IMR-90 (cell line): Measurements from ENCODE around the gene INTS15. TPM values are rescaled to one million over a fixed set of nuclear protein-coding genes. Genes with fewer than 3 reads are reported as not detected.

Experiments
- ATAC-seq: fragments of 200-7000 bp; cut with Tn5 transposase; 2 replicates; pipeline ENCODE4 v1.9.1; 2020; ENCODE audit warnings: low read depth, mild to moderate bottlenecking, moderate library complexity
- BruUV-seq: library from RNA; stranded (reverse); fragments of 400-500 nt; replicated peaks from 2 replicates; lab custom pipeline; 2021; lab: Mats Ljungman, UMichigan
- CTCF ChIA-PET: fragments of 300-600 bp; formaldehyde crosslinking; extraction: SDS; loops from one replicate; lab custom pipeline; 2021; ENCODE audit warnings: antibody characterized with exemption; lab: Yijun Ruan, JAX
- POLR2A ChIA-PET: fragments of 300-600 bp; sonication (Branson Sonifier 250); formaldehyde crosslinking; loops from one replicate; lab custom pipeline; 2022; ENCODE audit warnings: antibody characterized with exemption; ENCODE audit not compliant: unreplicated experiment; lab: Charles Lee
- DNase-seq: peaks from one replicate; pipeline ENCODE4 v3.0.0; 2013
- H2AFZ ChIP-seq: replicated peaks from 2 replicates; pipeline ENCODE3; 2013; ENCODE audit warnings: low read length, mild to moderate bottlenecking; ENCODE audit not compliant: poor library complexity
- H2AK5ac ChIP-seq: 2 replicates; pipeline ENCODE4 v1.6.1; 2013; ENCODE audit warnings: low read depth, low read length, inconsistent platforms
- H2AK9ac ChIP-seq: replicated peaks from 2 replicates; pipeline ENCODE3; 2013; ENCODE audit warnings: mild to moderate bottlenecking, low read depth, low read length, moderate library complexity; ENCODE audit not compliant: poor library complexity
- H2BK120ac ChIP-seq: 2 replicates; pipeline ENCODE4 v1.6.1; 2013; ENCODE audit warnings: low read depth, low read length, inconsistent platforms
- H2BK15ac ChIP-seq: 3 replicates; pipeline ENCODE4 v1.6.1; 2013; ENCODE audit warnings: low read depth, low read length, inconsistent platforms
- H2BK20ac ChIP-seq: 2 replicates; pipeline ENCODE4 v1.6.1; 2013; ENCODE audit warnings: low read depth, mild to moderate bottlenecking, inconsistent platforms, low read length, moderate library complexity
- H2BK5ac ChIP-seq: 2 replicates; pipeline ENCODE4 v1.6.1; 2013; ENCODE audit warnings: mild to moderate bottlenecking, low read depth, low read length, inconsistent platforms; ENCODE audit not compliant: poor library complexity, severe bottlenecking
- H3K14ac ChIP-seq: replicated peaks from 2 replicates; pipeline ENCODE4 v1.6.1; 2013; ENCODE audit warnings: low read depth, low read length, inconsistent platforms
- H3K18ac ChIP-seq: 2 replicates; pipeline ENCODE4 v1.6.1; 2013; ENCODE audit warnings: low read depth, low read length, control low read depth
- H3K23ac ChIP-seq: 2 replicates; pipeline ENCODE4 v1.6.1; 2013; ENCODE audit warnings: low read depth, low read length, inconsistent platforms
- H3K27ac ChIP-seq: 2 replicates; pipeline ENCODE4 v1.5.1; 2013; ENCODE audit warnings: mild to moderate bottlenecking, control low read depth, low read length; ENCODE audit not compliant: insufficient read depth
- H3K27me3 ChIP-seq: 2 replicates; pipeline ENCODE4 v1.6.1; 2013; ENCODE audit warnings: low read length; ENCODE audit not compliant: control insufficient read depth, insufficient read depth
- H3K36me3 ChIP-seq: 2 replicates; pipeline ENCODE4 v1.6.1; 2013; ENCODE audit warnings: low read length, mixed read lengths; ENCODE audit not compliant: control insufficient read depth, insufficient read depth
- H3K4ac ChIP-seq: 2 replicates; pipeline ENCODE4 v1.6.1; 2013; ENCODE audit warnings: low read depth, low read length, inconsistent platforms
- H3K4me1 ChIP-seq: 2 replicates; pipeline ENCODE4 v1.6.1; 2013; ENCODE audit warnings: low read length, mixed read lengths; ENCODE audit not compliant: control insufficient read depth, insufficient read depth
- H3K4me2 ChIP-seq: 2 replicates; pipeline ENCODE4 v1.6.1; 2013; ENCODE audit warnings: low read depth, mild to moderate bottlenecking, control low read depth, low read length, moderate library complexity
- H3K4me3 ChIP-seq: 2 replicates; pipeline ENCODE4 v1.5.1; 2013; ENCODE audit warnings: low read depth, mild to moderate bottlenecking, control low read depth, low read length, moderate library complexity; ENCODE audit not compliant: insufficient read depth
- H3K56ac ChIP-seq: 2 replicates; pipeline ENCODE4 v1.6.1; 2013; ENCODE audit warnings: low read length, inconsistent platforms; ENCODE audit not compliant: insufficient read depth; ENCODE audit errors: extremely low read depth
- H3K79me1 ChIP-seq, 2 experiments: 2 replicates each; pipeline ENCODE4 v1.6.1; 2013; ENCODE audit warnings: low read length in 2 of 2, inconsistent platforms in 1 of 2, low read depth in 1 of 2
- H3K9ac ChIP-seq: 2 replicates; pipeline ENCODE4 v1.6.1; 2013; ENCODE audit warnings: low read depth, low read length, control low read depth
- H3K9me1 ChIP-seq: 2 replicates; pipeline ENCODE4 v1.6.1; 2013; ENCODE audit warnings: low read length, inconsistent platforms; ENCODE audit not compliant: insufficient read depth
- H3K9me3 ChIP-seq: 2 replicates; pipeline ENCODE4 v1.6.1; 2013; ENCODE audit warnings: low read length; ENCODE audit not compliant: control insufficient read depth, insufficient read depth
- H4K20me1 ChIP-seq: 2 replicates; pipeline ENCODE4 v1.6.1; 2013; ENCODE audit warnings: low read length, inconsistent platforms; ENCODE audit not compliant: insufficient read depth
- H4K5ac ChIP-seq: 2 replicates; pipeline ENCODE4 v1.6.1; 2013; ENCODE audit warnings: mild to moderate bottlenecking, low read depth, low read length, control low read depth
- H4K8ac ChIP-seq, 2 experiments: 2 replicates each; pipeline ENCODE4 v1.6.1; 2013; ENCODE audit warnings: low read depth in 2 of 2, low read length in 2 of 2, control low read depth in 1 of 2, inconsistent platforms in 1 of 2
- H4K91ac ChIP-seq: 2 replicates; pipeline ENCODE4 v1.6.1; 2013; ENCODE audit warnings: low read depth, low read length, inconsistent platforms; ENCODE audit not compliant: insufficient read depth
- CHD1 ChIP-seq: IDR thresholded peaks from 2 replicates; pipeline ENCODE4 v1.6.1; 2012; ENCODE audit warnings: low read depth, low read length, improper control_type of control experiment
- FOS ChIP-seq: fragments of 150-350 bp; IDR thresholded peaks from 2 replicates; pipeline ENCODE4 v1.6.1; 2016; ENCODE audit warnings: low read depth, low read length
- WGBS, 2 experiments: methylation state at CpG; one replicate each; pipeline versions ENCODE4 v1.1.5 to v1.1.7; 2013; ENCODE audit warnings: missing lambda C conversion rate in 2 of 2; ENCODE audit not compliant: insufficient read length in 1 of 2; ENCODE audit errors: extremely low coverage in 2 of 2; 5-methylcytosine and 5-hydroxymethylcytosine counted together
- dilution Hi-C: fragments of 300-500 bp; cut with HindIII; formaldehyde crosslinking; loops from one replicate; pipeline ENCODE4 v1.14.3; 2018; ENCODE audit warnings: low sequenced_read_pairs; ENCODE audit not compliant: unreplicated experiment
- in situ Hi-C: fragments of 300-500 bp; cut with MboI; formaldehyde crosslinking; loops from 3 replicates; pipeline ENCODE4 v1.14.3; 2019; ENCODE audit warnings: low sequenced_read_pairs, inconsistent platforms, mixed read lengths
- intact Hi-C: fragments of 100-400 bp; cut with micrococcal nuclease; formaldehyde crosslinking; loops from 2 replicates; pipeline ENCODE4 v1.10.0; 2022
- polyA plus RNA-seq, 3 experiments: library from polyadenylated mRNA; depleted of rRNA; stranded (reverse); fragments of >200 nt; gene quantifications; 2 replicates each; pipeline ENCODE4 v1.2.3, GENCODE V29; 2012; ENCODE audit warnings: low replicate concordance in 1 of 3
- total RNA-seq: library from RNA; depleted of rRNA; stranded (reverse); fragments of >200 nt; gene quantifications from 2 replicates; pipeline ENCODE4 v1.2.3, GENCODE V29; 2012

The INTS15 gene
- total and polyA plus RNA-seq, 2 of the 4 experiments (the other 2 are of a cell fraction): 7.0 to 20.8 TPM

GRCh38 chr7:6588566-6588965, 1.3 kb upstream of the INTS15 start:
- Histone ChIP-seq H3K4ac (no peak overlapping the region), H3K4me1 (peaks cover 3% of the 10 kb centered on the region; the same call in 1 of the 2 replicates), H3K18ac (no peak overlapping the region), H3K9me1 (no peaks in the 10 kb centered on the region; the same call in 1 of the 2 replicates), H2BK120ac (no peak overlapping the region), H3K9ac (no peak overlapping the region), H4K8ac (no peak overlapping the region), H3K36me3 (peaks cover 26% of the 10 kb centered on the region), H4K91ac (no peak overlapping the region), H2AK9ac (no peak overlapping the region), H3K27ac (no peak overlapping the region), H3K27me3 (no peaks in the 10 kb centered on the region), H2BK15ac (no peak overlapping the region), H2BK5ac (no peak overlapping the region), H3K4me3 (no peak overlapping the region), H3K56ac (no peak overlapping the region), H3K79me1 (peaks cover 9 to 23% of the 10 kb centered on the region in 2 experiments; a peak in 3 of 4 replicates), H2AFZ (no peak overlapping the region), H2AK5ac (no peak overlapping the region), H3K4me2 (no peak overlapping the region), H4K20me1 (0 out of 2 replicates have a peak, but pooled peaks cover 5% of the 10 kb centered on the region), H3K23ac (no peak overlapping the region), H3K14ac (no peak overlapping the region), H2BK20ac (no peak overlapping the region), H3K9me3 (no peaks in the 10 kb centered on the region), H4K5ac (no peak overlapping the region)
- ATAC-seq: no peak
- no TSS peak for BruUV-seq
- POLR2A ChIA-PET: no interaction called here
- dilution Hi-C loops (no loop called here), in situ Hi-C loops (no loop called here), intact Hi-C loops (no loop called here)
- DNase-seq: no peak
- CTCF ChIA-PET: no interaction called here
- WGBS, 2 experiments: 80% methylated on average over 7 of the region's 9 CpGs; no CpG with 5 or more reads in 1 of the 2 experiments
- no peak for TF ChIP-seq CHD1
- no peak for TF ChIP-seq FOS
